GM19397 (cell line): Measurements from ENCODE around the gene SUSD4.
"Not testable (repeated sequence)": the region's sequence is repeated elsewhere in the genome, so short reads cannot be mapped to it uniquely, and the experiment has no call there.

Experiments used
- ATAC-seq: cut with Tn5 transposase; IDR thresholded peaks from one replicate; pipeline ENCODE4 v1.9.1; 2021; ENCODE audit warnings: mild to moderate bottlenecking, moderate library complexity; ENCODE audit not compliant: unreplicated experiment

The SUSD4 gene

GRCh38 chr1:223257856-223258550, 106.0 kb downstream of the SUSD4 start:
- ATAC-seq, result no peak

- ATAC-seq, result no peak
These were observed 107.9 kb downstream of the SUSD4 start for GRCh38 chr1:223256034-223256433.

GRCh38 chr1:223253916-223254315, 110.1 kb downstream of the SUSD4 start:
- ATAC-seq, result no peak

GRCh38 chr1:223251387-223251786, 112.6 kb downstream of the SUSD4 start:
- ATAC-seq, result not testable (repeated sequence)

GRCh38 chr1:223250632-223251015, 113.4 kb downstream of the SUSD4 start:
- no peak for ATAC-seq

GRCh38 chr1:223249854-223250631, 113.9 kb downstream of the SUSD4 start:
- no peak for ATAC-seq

GRCh38 chr1:223248770-223249140, 115.2 kb downstream of the SUSD4 start:
- ATAC-seq, result no peak

GRCh38 chr1:223248001-223248769, 115.8 kb downstream of the SUSD4 start:
- no peak for ATAC-seq

GRCh38 chr1:223246476-223247112, 117.4 kb downstream of the SUSD4 start:
- no peak for ATAC-seq

GRCh38 chr1:223245983-223246382, 118.0 kb downstream of the SUSD4 start:
- no peak for ATAC-seq

- ATAC-seq, result no peak
These were observed 118.6 kb downstream of the SUSD4 start for GRCh38 chr1:223245411-223245810.

GRCh38 chr1:223244366-223245103, 119.4 kb downstream of the SUSD4 start:
- ATAC-seq, result no peak

- ATAC-seq, result no peak
These were observed 120.4 kb downstream of the SUSD4 start for GRCh38 chr1:223243441-223244050.

GRCh38 chr1:223242971-223243370, 121.0 kb downstream of the SUSD4 start:
- ATAC-seq, result no peak

GRCh38 chr1:223242382-223242955, 121.5 kb downstream of the SUSD4 start:
- ATAC-seq, result no peak

GRCh38 chr1:223240122-223240521, 123.9 kb downstream of the SUSD4 start:
- ATAC-seq, result no peak

GRCh38 chr1:223235091-223235490, 128.9 kb downstream of the SUSD4 start:
- no peak for ATAC-seq

GRCh38 chr1:223234534-223234933, 129.4 kb downstream of the SUSD4 start:
- ATAC-seq, result no peak

- no peak for ATAC-seq
These were observed 129.8 kb downstream of the SUSD4 start for GRCh38 chr1:223234170-223234514.
